H1 (cell line): ENCODE measurements around the gene BAK1. TPM values are rescaled to one million over a fixed set of nuclear protein-coding genes. Genes with fewer than 3 reads are reported as not detected.

Experiments used
- CTCF ChIA-PET: fragments of 300-600 bp; sonication (Branson Sonifier 250); formaldehyde crosslinking; loops from one replicate; lab custom pipeline; 2021; ENCODE audit not compliant: partially characterized antibody; lab: Charles Lee
- POLR2A ChIA-PET: fragments of 300-600 bp; sonication (Branson Sonifier 250); formaldehyde crosslinking; loops from one replicate; lab custom pipeline; 2021; ENCODE audit warnings: inconsistent platforms; ENCODE audit not compliant: partially characterized antibody; lab: Charles Lee
- DNase-seq, 2 experiments: peaks; one replicate each; pipeline versions ENCODE4 v3.0.0 to v3.0.0-alpha.2; 2010 to 2022; ENCODE audit warnings: low spot score in 2 of 2, low read depth in 1 of 2, mixed read lengths in 1 of 2
- FAIRE-seq: peaks from 2 replicates; lab custom pipeline; 2011; peaks lifted over from hg19 to GRCh38; lab: Jason Lieb, UNC
- H2AFZ ChIP-seq: 2 replicates; pipeline ENCODE4 v1.8.1; 2012; ENCODE audit warnings: low read length, inconsistent platforms
- H2AK5ac ChIP-seq: 2 replicates; pipeline ENCODE4 v1.6.1; 2013; ENCODE audit warnings: low read depth, low read length
- H2BK120ac ChIP-seq: replicated peaks from 2 replicates; pipeline ENCODE3; 2013; ENCODE audit warnings: low read depth, low read length, inconsistent platforms
- H2BK12ac ChIP-seq: 2 replicates; pipeline ENCODE4 v1.6.1; 2013; ENCODE audit warnings: low read depth, low read length
- H2BK15ac ChIP-seq: 2 replicates; pipeline ENCODE4 v1.6.1; 2013; ENCODE audit warnings: low read length
- H2BK20ac ChIP-seq: 2 replicates; pipeline ENCODE4 v1.6.1; 2013; ENCODE audit warnings: low read length
- H2BK5ac ChIP-seq: 2 replicates; pipeline ENCODE4 v1.6.1; 2013; ENCODE audit warnings: low read depth, low read length
- H3K14ac ChIP-seq: 2 replicates; pipeline ENCODE4 v1.6.1; 2013; ENCODE audit warnings: inconsistent platforms; ENCODE audit not compliant: insufficient read length
- H3K18ac ChIP-seq: 2 replicates; pipeline ENCODE4 v1.6.1; 2013; ENCODE audit warnings: low read length; ENCODE audit errors: extremely low read depth
- H3K23ac ChIP-seq: 2 replicates; pipeline ENCODE4 v1.6.1; 2013; ENCODE audit warnings: inconsistent platforms; ENCODE audit not compliant: insufficient read length
- H3K23me2 ChIP-seq: 2 replicates; pipeline ENCODE4 v1.6.1; 2013; ENCODE audit warnings: low read depth, low read length
- H3K27ac ChIP-seq: 2 replicates; pipeline ENCODE4 v1.6.1; 2011; ENCODE audit warnings: low read depth, low read length, inconsistent platforms
- H3K27me3 ChIP-seq, 4 experiments: replicated peaks in 1 of 4; 1 replicate in 1 of 4; 2 replicates in 3 of 4; pipeline versions ENCODE4 v1.6.1 to v1.8.1; 2011 to 2013; ENCODE audit warnings: low read length in 3 of 4, mild to moderate bottlenecking in 3 of 4, inconsistent platforms in 2 of 4, mixed read lengths in 2 of 4, moderate library complexity in 1 of 4; ENCODE audit not compliant: control insufficient read depth in 3 of 4, insufficient read depth in 3 of 4; ENCODE audit errors: extremely low read depth in 1 of 4
- H3K36me3 ChIP-seq, 4 experiments: 2 replicates each; pipeline versions ENCODE4 v1.6.1 to v1.8.1; 2011 to 2013; ENCODE audit warnings: mild to moderate bottlenecking in 4 of 4, low read length in 3 of 4, moderate library complexity in 2 of 4, control low read depth in 1 of 4, inconsistent platforms in 1 of 4; ENCODE audit not compliant: insufficient read depth in 4 of 4, control insufficient read depth in 2 of 4
- H3K4ac ChIP-seq: replicated peaks from 2 replicates; pipeline ENCODE3; 2013; ENCODE audit warnings: low read length, low read depth, mixed read lengths, inconsistent platforms; ENCODE audit not compliant: insufficient read length
- H3K4me1 ChIP-seq, 4 experiments: replicated peaks in 1 of 4; 1 replicate in 1 of 4; 2 replicates in 3 of 4; pipeline versions ENCODE4 v1.6.1 to v1.8.1; 2011 to 2013; ENCODE audit warnings: low read length in 3 of 4, inconsistent platforms in 2 of 4, mixed read lengths in 1 of 4; ENCODE audit not compliant: insufficient read depth in 4 of 4, control insufficient read depth in 3 of 4
- H3K4me2 ChIP-seq, 2 experiments: 2 replicates each; pipeline versions ENCODE4 v1.6.1 to v1.8.1; 2011 to 2013; ENCODE audit warnings: low read depth in 2 of 2, low read length in 2 of 2, control low read depth in 1 of 2, inconsistent platforms in 1 of 2, mild to moderate bottlenecking in 1 of 2; ENCODE audit not compliant: insufficient read depth in 1 of 2
- H3K4me3 ChIP-seq, 4 experiments: fragments of 200-600, 300-600 bp in 1 of 4; sonication (generic), shearing (Covaris generic), sonication (Bioruptor Twin) in 1 of 4; 2 replicates each; pipeline versions ENCODE4 v1.5.1 to v1.8.1; 2011 to 2016; ENCODE audit warnings: low read length in 4 of 4, low read depth in 3 of 4, control low read depth in 2 of 4, inconsistent platforms in 2 of 4, mild to moderate bottlenecking in 2 of 4, mixed read lengths in 1 of 4, moderate library complexity in 1 of 4; ENCODE audit not compliant: insufficient read depth in 2 of 4; ENCODE audit errors: extremely low read depth in 1 of 4
- H3K56ac ChIP-seq: replicated peaks from 2 replicates; pipeline ENCODE3; 2013; ENCODE audit warnings: low read depth, mild to moderate bottlenecking, mixed read lengths, low read length, inconsistent platforms; ENCODE audit not compliant: insufficient read length
- H3K79me1 ChIP-seq: 2 replicates; pipeline ENCODE4 v1.6.1; 2013; ENCODE audit warnings: low read depth, low read length, control low read depth
- H3K79me2 ChIP-seq, 2 experiments: 2 replicates each; pipeline versions ENCODE4 v1.6.1 to v1.8.1; 2012 to 2013; ENCODE audit warnings: low read length in 2 of 2, mild to moderate bottlenecking in 2 of 2, inconsistent platforms in 1 of 2; ENCODE audit not compliant: insufficient read depth in 2 of 2, control insufficient read depth in 1 of 2
- H3K9ac ChIP-seq, 4 experiments: replicated peaks in 1 of 4; 1 replicate in 1 of 4; 2 replicates in 3 of 4; pipeline versions ENCODE4 v1.6.1 to v1.8.1; 2011 to 2013; ENCODE audit warnings: low read depth in 3 of 4, low read length in 3 of 4, control low read depth in 2 of 4, mild to moderate bottlenecking in 2 of 4, moderate library complexity in 2 of 4, inconsistent platforms in 1 of 4; ENCODE audit errors: extremely low read depth in 1 of 4
- H3K9me3 ChIP-seq, 2 experiments: 2 replicates each; pipeline versions ENCODE4 v1.6.1 to v1.8.1; 2012 to 2013; ENCODE audit warnings: mild to moderate bottlenecking in 2 of 2, moderate library complexity in 2 of 2, control low read depth in 1 of 2, inconsistent platforms in 1 of 2, low read depth in 1 of 2, low read length in 1 of 2, mixed read lengths in 1 of 2; ENCODE audit not compliant: insufficient read depth in 2 of 2
- H4K20me1 ChIP-seq, 2 experiments: replicated peaks in 1 of 2; 2 replicates each; pipeline versions ENCODE3 to v1.8.1; 2011 to 2013; ENCODE audit warnings: inconsistent platforms in 2 of 2, low read length in 2 of 2, mild to moderate bottlenecking in 1 of 2; ENCODE audit not compliant: insufficient read depth in 2 of 2, control insufficient read depth in 1 of 2
- H4K5ac ChIP-seq: 2 replicates; pipeline ENCODE4 v1.6.1; 2013; ENCODE audit warnings: low read length, low read depth, mixed read lengths, inconsistent platforms; ENCODE audit not compliant: insufficient read length
- H4K8ac ChIP-seq: 2 replicates; pipeline ENCODE4 v1.8.0; 2013; ENCODE audit warnings: mild to moderate bottlenecking, moderate library complexity, low read length, inconsistent platforms; ENCODE audit not compliant: insufficient read depth; ENCODE audit errors: extremely low read depth
- H4K91ac ChIP-seq: replicated peaks from 2 replicates; pipeline ENCODE3; 2013; ENCODE audit warnings: low read length, mixed read lengths, inconsistent platforms; ENCODE audit not compliant: insufficient read length
- KDM1A ChIP-seq: fragments of 200-600, 300-600 bp; sonication (generic); IDR thresholded peaks from 2 replicates; pipeline ENCODE4 v1.7.1; 2016; ENCODE audit warnings: mild to moderate bottlenecking, low read length, borderline replicate concordance
- SAP30 ChIP-seq: fragments of 300-600 bp; sonication (generic); IDR thresholded peaks from 2 replicates; pipeline ENCODE4 v1.7.1; 2012; ENCODE audit warnings: low read length, moderate library complexity, mild to moderate bottlenecking, inconsistent platforms; ENCODE audit not compliant: insufficient read depth, insufficient replicate concordance
- WGBS, 2 experiments: shearing (Covaris generic) in 1 of 2; methylation state at CpG; one replicate each; pipeline versions ENCODE4 v1.1.6 to v1.1.7; 2013 to 2015; ENCODE audit warnings: low lambda C conversion rate in 2 of 2, mixed read lengths in 2 of 2, inconsistent platforms in 1 of 2, low coverage in 1 of 2, missing lambda C conversion rate in 1 of 2; ENCODE audit not compliant: insufficient replicate concordance in 2 of 2, insufficient coverage in 1 of 2, insufficient read length in 1 of 2; ENCODE audit errors: extremely low coverage in 1 of 2, missing lambda C conversion rate in 1 of 2; 5-methylcytosine and 5-hydroxymethylcytosine counted together
- polyA plus RNA-seq, 7 experiments: library from polyadenylated mRNA; depleted of rRNA in 3 of 7; stranded (reverse) in 5 of 7; unstranded in 2 of 7; fragments of >200 nt in 5 of 7; fragments of 200-250 nt in 2 of 7; gene quantifications; 1 replicate in 5 of 7; 2 replicates in 1 of 7; 4 replicates in 1 of 7; pipeline versions ENCODE4 v1.2.1 to v1.2.3, GENCODE V29; 2011 to 2013; ENCODE audit warnings: missing spikeins in 2 of 7, mixed read lengths in 2 of 7
- total RNA-seq: library from RNA; stranded (reverse); fragmentation: NEBNext Ultra II Directional; extraction: Animal tissue kit (Norgen Biotek cat#: 25700); gene quantifications from 2 replicates; pipeline ENCODE4 v1.2.1, GENCODE V29; 2021

BAK1 gene
- total and polyA plus RNA-seq, 2 of the 8 experiments (the other 6 are each of a cell fraction or from before 2014, with no cell fraction given), result 43.3 to 43.4 TPM

GRCh38 chr6:33591424-33592032, 11.5 kb upstream of the BAK1 start:
- H4K20me1 ChIP-seq, result no peaks in the 10 kb centered on the region
- no peak for DNase-seq
- no peak overlapping the region for H3K27ac ChIP-seq
- no peak for TF ChIP-seq SAP30
- TF ChIP-seq KDM1A, result peak; percentile 61; the same call in 1 of the 2 replicates
- H3K79me1 ChIP-seq, result no peaks in the 10 kb centered on the region
- no peak overlapping the region for H2AFZ ChIP-seq
- no peak overlapping the region for H4K8ac ChIP-seq
- POLR2A ChIA-PET, result interaction anchor here (1.1 to 1.6 kb wide), 5 partner anchors 30 to 137 kb away, joined by 4 to 5 read pairs (median 4); partner anchors contain the start of genes ITPR3 and ZBTB9
- no peak overlapping the region for H3K9ac ChIP-seq
- H4K5ac ChIP-seq, result no peak overlapping the region
- no peak overlapping the region for H3K4me3 ChIP-seq
- H3K36me3 ChIP-seq, result no peaks in the 10 kb centered on the region
- H3K4me1 ChIP-seq, result peaks cover 5 to 28% (median 17%) of the 10 kb centered on the region in 4 experiments
- H2BK15ac ChIP-seq, result peak overlapping the region; percentile 74
- no peak overlapping the region for H3K14ac ChIP-seq
- H2BK20ac ChIP-seq, result peak overlapping the region; percentile 100; the same call in 1 of the 2 replicates
- no peak overlapping the region; the same call in 1 of the 2 replicates for H3K18ac ChIP-seq
- no peaks in the 10 kb centered on the region for H3K9me3 ChIP-seq
- H3K56ac ChIP-seq, result no peak overlapping the region
- H3K23ac ChIP-seq, result no peak overlapping the region
- H2AK5ac ChIP-seq, result peak overlapping the region; percentile 93; the same call in 1 of the 2 replicates
- H3K27me3 ChIP-seq, result no peaks in the 10 kb centered on the region
- no peak for FAIRE-seq
- H4K91ac ChIP-seq, result peak overlapping the region; percentile 59
- no peaks in the 10 kb centered on the region for H3K79me2 ChIP-seq
- peak overlapping the region; percentile 75 for H2BK120ac ChIP-seq
- peak overlapping the region; percentile 68; the same call in 1 of the 2 replicates for H2BK12ac ChIP-seq
- H2BK5ac ChIP-seq, result peak overlapping the region; percentile 92; the same call in 1 of the 2 replicates
- H3K23me2 ChIP-seq, result no peaks in the 10 kb centered on the region; the same call in 1 of the 2 replicates
- WGBS, 2 experiments, result 90% methylated on average over 9 of the region's 9 CpGs; no CpG with 5 or more reads in 1 of the 2 experiments
- H3K4me2 ChIP-seq, result no peak overlapping the region
- peak overlapping the region; percentile 4 for H3K4ac ChIP-seq
- CTCF ChIA-PET, result interaction anchor here (0.8 to 9.3 kb wide), 14 partner anchors 9 to 131 kb away, joined by 3 to 131 read pairs (median 6); partner anchors contain the start of gene ITPR3
